IPS DF 6.9 (cell line): Measurements from ENCODE around the gene FAM174C.

ENCODE experiments used
- DNase-seq: peaks from one replicate; pipeline ENCODE4 v3.0.0-alpha.2; 2013; ENCODE audit warnings: low read depth, low spot score
- H3K27ac ChIP-seq: one replicate; pipeline ENCODE4 v1.5.1; 2013; ENCODE audit warnings: low read length, control low read depth
- H3K27me3 ChIP-seq: 2 replicates; pipeline ENCODE4 v1.6.1; 2013; ENCODE audit warnings: mild to moderate bottlenecking, low read length; ENCODE audit not compliant: control insufficient read depth, insufficient read depth
- H3K36me3 ChIP-seq: 2 replicates; pipeline ENCODE4 v1.6.1; 2013; ENCODE audit warnings: low read length; ENCODE audit not compliant: control insufficient read depth, insufficient read depth
- H3K4me1 ChIP-seq: 2 replicates; pipeline ENCODE4 v1.6.1; 2013; ENCODE audit warnings: low read length; ENCODE audit not compliant: control insufficient read depth, insufficient read depth
- H3K4me3 ChIP-seq: 2 replicates; pipeline ENCODE4 v1.5.1; 2013; ENCODE audit warnings: mild to moderate bottlenecking, low read length
- H3K9me3 ChIP-seq: 2 replicates; pipeline ENCODE4 v1.6.1; 2013; ENCODE audit warnings: low read length, inconsistent platforms; ENCODE audit not compliant: control insufficient read depth, insufficient read depth
- WGBS: extraction: QIAGEN DNeasy Blood & Tissue Kit; methylation state at CpG from one replicate; pipeline ENCODE4 v1.1.7; 2013; ENCODE audit warnings: mixed read lengths, missing lambda C conversion rate; ENCODE audit not compliant: insufficient read length, insufficient coverage; 5-methylcytosine and 5-hydroxymethylcytosine counted together

FAM174C gene

DNA sequence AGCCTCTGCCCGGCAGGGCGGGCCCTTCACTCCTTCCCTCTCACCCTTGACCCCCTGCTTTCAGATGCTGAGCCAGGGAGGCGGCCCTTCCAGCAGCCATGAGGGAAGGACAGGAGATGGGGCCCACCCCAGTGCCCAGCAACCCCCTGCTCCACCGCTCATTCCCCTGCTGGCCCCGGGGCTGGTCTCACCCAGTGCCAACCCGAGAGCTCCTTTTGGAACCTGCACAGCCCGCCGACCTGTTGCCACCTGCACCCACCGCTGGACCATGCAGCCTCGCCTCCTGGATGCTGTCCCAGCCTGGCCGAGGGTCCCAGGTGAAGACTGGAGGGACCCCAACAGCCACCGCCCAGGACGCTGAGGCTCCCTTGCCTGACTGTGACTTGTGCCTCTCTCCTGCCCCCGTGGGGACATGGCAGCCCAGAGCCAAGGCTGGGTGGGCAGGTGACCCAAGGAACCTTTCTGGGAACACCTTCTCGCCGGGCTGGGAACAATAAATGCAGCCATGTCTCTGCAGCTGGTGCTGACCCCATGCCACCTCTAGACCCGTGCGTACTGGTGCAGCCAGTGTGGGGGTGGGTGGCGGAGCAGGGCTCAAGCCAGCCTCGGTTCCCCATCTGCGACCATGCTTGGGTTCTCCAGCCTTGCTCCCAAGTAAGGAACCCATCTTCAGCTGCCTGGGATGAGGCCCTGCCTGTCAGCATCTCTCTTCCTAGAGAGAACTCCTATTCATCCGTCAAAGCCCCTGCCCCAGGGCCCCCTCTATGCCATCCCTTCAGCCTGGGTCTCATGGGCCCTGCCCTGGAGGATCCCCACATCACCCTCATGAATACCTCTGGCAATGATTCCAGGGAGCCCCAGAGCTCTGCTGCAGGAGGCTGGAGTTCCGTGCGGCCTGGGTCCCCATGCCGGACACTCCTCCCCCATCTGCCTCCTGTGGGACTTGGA lies 3.7 kb downstream of the FAM174C start:
- H3K4me3 ChIP-seq = no peak overlapping the region
- H3K27me3 ChIP-seq = no peaks in the 10 kb centered on the region
- H3K4me1 ChIP-seq = peaks cover 1% of the 10 kb centered on the region; the same call in 1 of the 2 replicates
- H3K36me3 ChIP-seq = peaks cover 17% of the 10 kb centered on the region
- no CpG with 5 or more reads among the region's 25 CpGs for WGBS
- no peak overlapping the region for H3K27ac ChIP-seq
- H3K9me3 ChIP-seq = no peaks in the 10 kb centered on the region
- DNase-seq = no peak

GRCh38 chr19:1279782-1280341 lies 4.5 kb downstream of the FAM174C start:
- H3K4me1 ChIP-seq = peaks cover 1% of the 10 kb centered on the region; the same call in 1 of the 2 replicates
- DNase-seq = no peak
- 0 out of 2 replicates have a peak, but pooled peaks cover 2% of the 10 kb centered on the region for H3K27me3 ChIP-seq
- H3K36me3 ChIP-seq = peaks cover 8% of the 10 kb centered on the region
- H3K27ac ChIP-seq = no peak overlapping the region
- H3K4me3 ChIP-seq = no peak overlapping the region
- WGBS = no CpG with 5 or more reads among the region's 10 CpGs
- no peaks in the 10 kb centered on the region for H3K9me3 ChIP-seq

GRCh38 chr19:1280636-1281568 lies 5.6 kb downstream of the FAM174C start:
- WGBS = no CpG with 5 or more reads among the region's 53 CpGs
- no peak for DNase-seq

DNA sequence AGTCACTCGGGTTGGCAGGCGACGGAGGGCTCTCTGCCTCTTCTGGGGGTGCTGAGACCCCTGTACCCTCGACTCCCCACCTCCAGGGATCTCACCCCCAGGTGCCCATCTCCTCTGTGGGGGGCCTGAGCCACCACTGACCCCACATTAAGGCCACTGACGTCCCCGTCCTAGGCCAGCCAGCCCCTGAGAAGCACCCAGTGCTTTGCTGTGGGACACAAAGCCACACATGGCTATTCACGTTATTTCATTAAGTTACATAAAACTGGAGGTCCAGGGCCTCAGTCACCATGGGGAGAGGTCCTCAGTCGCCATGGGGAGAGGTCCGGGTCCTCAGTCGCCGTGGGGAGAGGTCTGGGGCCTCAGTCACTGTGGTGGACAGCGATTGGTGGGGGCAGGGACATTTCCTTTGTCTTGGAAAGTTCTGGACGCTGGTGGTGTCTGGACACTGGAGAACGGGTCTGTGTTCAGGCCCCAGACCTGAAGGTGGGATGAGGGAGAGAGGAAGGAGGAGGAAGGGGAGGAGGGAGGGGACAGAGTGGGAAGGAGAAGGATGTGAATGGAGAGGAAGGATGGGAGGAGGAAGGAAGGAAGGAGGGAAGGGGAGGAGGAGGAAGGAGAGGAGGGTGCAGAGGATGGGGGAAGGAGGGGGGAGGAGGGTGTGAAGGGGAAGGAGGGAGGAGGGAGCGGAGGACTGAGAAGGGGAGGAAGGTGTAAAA lies 6.4 kb downstream of the FAM174C start:
- H3K4me3 ChIP-seq = no peak overlapping the region
- H3K27me3 ChIP-seq = peaks cover 5% of the 10 kb centered on the region; the same call in 1 of the 2 replicates
- peaks cover 8% of the 10 kb centered on the region; the same call in 1 of the 2 replicates for H3K36me3 ChIP-seq
- H3K9me3 ChIP-seq = no peaks in the 10 kb centered on the region
- H3K4me1 ChIP-seq = peaks cover 1% of the 10 kb centered on the region
- no peak overlapping the region for H3K27ac ChIP-seq
- DNase-seq = no peak
- 100% methylated on average over 1 of the region's 15 CpGs for WGBS

More at GRCh38 chr19:1280636-1281568, 5.6 kb downstream of the FAM174C start:
- no peaks in the 10 kb centered on the region for H3K9me3 ChIP-seq
- no peak overlapping the region for H3K27ac ChIP-seq
- H3K36me3 ChIP-seq = peaks cover 8% of the 10 kb centered on the region; the same call in 1 of the 2 replicates
- H3K4me1 ChIP-seq = peaks cover 1% of the 10 kb centered on the region; the same call in 1 of the 2 replicates
- peaks cover 5% of the 10 kb centered on the region; the same call in 1 of the 2 replicates for H3K27me3 ChIP-seq
- H3K4me3 ChIP-seq = no peak overlapping the region

- Histone ChIP-seq H3K27ac (no peak overlapping the region), H3K36me3 (peaks cover 8% of the 10 kb centered on the region; the same call in 1 of the 2 replicates), H3K4me1 (peaks cover 1% of the 10 kb centered on the region), H3K9me3 (no peaks in the 10 kb centered on the region), H3K4me3 (no peak overlapping the region), H3K27me3 (peaks cover 5% of the 10 kb centered on the region; the same call in 1 of the 2 replicates)
- no CpG with 5 or more reads among the region's 18 CpGs for WGBS
- no peak for DNase-seq
Observed at GRCh38 chr19:1282588-1283206, 7.4 kb downstream of the FAM174C start.

- Histone ChIP-seq H3K27me3 (peaks cover 5% of the 10 kb centered on the region; the same call in 1 of the 2 replicates), H3K4me1 (peaks cover 1% of the 10 kb centered on the region), H3K27ac (no peak overlapping the region), H3K36me3 (peaks cover 8% of the 10 kb centered on the region; the same call in 1 of the 2 replicates), H3K9me3 (no peaks in the 10 kb centered on the region), H3K4me3 (no peak overlapping the region)
- WGBS = no CpG with 5 or more reads among the region's 29 CpGs
- no peak for DNase-seq
Observed at GRCh38 chr19:1283207-1283916, 8.0 kb downstream of the FAM174C start.

DNA sequence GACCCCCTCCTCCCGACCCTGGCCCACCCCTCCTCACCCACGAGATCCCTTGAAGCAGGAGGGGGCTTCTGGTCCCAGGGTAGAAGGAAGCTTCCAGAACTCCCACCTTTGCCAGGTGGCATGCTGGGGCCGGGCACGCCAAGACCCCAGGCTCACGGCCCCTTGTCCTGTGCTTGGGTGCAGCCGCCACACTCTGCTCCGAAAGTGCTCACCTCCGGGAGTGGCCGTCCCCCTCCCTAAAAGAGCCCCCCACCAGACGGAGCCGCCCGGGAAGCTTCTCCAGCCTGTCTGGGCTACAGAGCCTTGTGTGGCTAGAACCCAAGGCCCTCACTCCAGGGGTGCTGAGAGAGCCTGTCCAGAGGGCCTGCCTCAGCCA lies 8.6 kb downstream of the FAM174C start:
- DNase-seq = no peak
- Histone ChIP-seq H3K4me1 (peaks cover 1% of the 10 kb centered on the region), H3K36me3 (peaks cover 6% of the 10 kb centered on the region; the same call in 1 of the 2 replicates), H3K4me3 (no peak overlapping the region), H3K27ac (no peak overlapping the region), H3K27me3 (peaks cover 5% of the 10 kb centered on the region; the same call in 1 of the 2 replicates), H3K9me3 (no peaks in the 10 kb centered on the region)
- no CpG with 5 or more reads among the region's 12 CpGs for WGBS

DNA sequence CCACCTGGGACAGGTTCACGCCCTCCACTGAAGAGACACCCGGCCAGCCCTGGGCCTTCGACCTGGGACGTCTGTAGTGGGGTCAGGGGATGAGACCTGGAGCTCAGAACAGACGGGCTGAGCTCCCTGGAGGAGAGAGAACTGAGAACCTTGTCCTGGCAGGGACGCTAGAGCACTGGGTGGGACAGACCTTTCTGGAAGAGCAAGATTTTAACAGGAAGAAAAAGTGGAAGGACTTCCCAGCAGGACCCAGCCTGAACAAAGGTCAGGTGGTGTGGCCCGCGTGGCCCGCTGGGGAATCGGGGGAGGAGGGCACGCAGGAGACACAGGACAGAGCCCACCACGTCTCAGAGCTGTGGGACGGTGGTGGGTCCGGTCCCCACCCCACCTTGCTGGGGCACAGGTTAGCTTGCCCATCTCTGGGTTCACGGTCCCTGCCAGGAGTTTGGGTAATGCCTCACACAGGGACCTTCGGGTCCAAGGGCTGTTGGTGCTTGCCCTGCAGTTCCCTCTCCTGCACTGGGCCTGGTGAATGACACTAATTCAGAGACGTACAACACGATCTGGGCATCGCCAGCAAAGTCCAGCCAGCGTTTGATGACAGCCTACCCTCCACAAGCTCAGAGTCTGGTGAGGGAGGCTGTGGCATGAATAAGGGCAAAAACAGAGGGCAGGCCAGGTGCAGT lies 9.1 kb downstream of the FAM174C start:
- H3K27me3 ChIP-seq = peaks cover 5% of the 10 kb centered on the region; the same call in 1 of the 2 replicates
- H3K4me1 ChIP-seq = peaks cover 1% of the 10 kb centered on the region
- H3K9me3 ChIP-seq = no peaks in the 10 kb centered on the region
- H3K27ac ChIP-seq = no peak overlapping the region
- H3K36me3 ChIP-seq = peaks cover 2% of the 10 kb centered on the region; the same call in 1 of the 2 replicates
- WGBS = no CpG with 5 or more reads among the region's 20 CpGs
- DNase-seq = no peak
- H3K4me3 ChIP-seq = no peak overlapping the region
